ENCODE data around the gene COA7.

COA7 gene

GRCh38 chr1:52667984-52668383 is 30.2 kb downstream of the COA7 start:
- no peak for DNase-seq

GRCh38 chr1:52667290-52667689 is 30.9 kb downstream of the COA7 start:
- no peak for DNase-seq

GRCh38 chr1:52665006-52665941 is 32.9 kb downstream of the COA7 start:
- DNase-seq, result no peak

GRCh38 chr1:52663716-52664115 is 34.4 kb downstream of the COA7 start:
- no peak for DNase-seq

- DNase-seq, result no peak
Measured at GRCh38 chr1:52662645-52663313, 35.4 kb downstream of the COA7 start.

- DNase-seq, result no peak
Measured at GRCh38 chr1:52660807-52661206, 37.3 kb downstream of the COA7 start.

- no peak for DNase-seq
Measured at GRCh38 chr1:52659851-52660596, 38.1 kb downstream of the COA7 start.

- peak; percentile 71 for DNase-seq
Measured at GRCh38 chr1:52659356-52659755, 38.8 kb downstream of the COA7 start.

- peak; percentile 38 for DNase-seq
Measured at GRCh38 chr1:52658795-52659194, 39.4 kb downstream of the COA7 start.

- DNase-seq, result no peak
Measured at GRCh38 chr1:52657702-52658101, 40.4 kb downstream of the COA7 start.

GRCh38 chr1:52654063-52654462 is 44.1 kb downstream of the COA7 start:
- no peak for DNase-seq

GRCh38 chr1:52653207-52653849 is 44.8 kb downstream of the COA7 start:
- DNase-seq, result no peak

GRCh38 chr1:52651904-52652303 is 46.2 kb downstream of the COA7 start:
- no peak for DNase-seq

GRCh38 chr1:52645261-52645660 is 52.9 kb downstream of the COA7 start:
- no peak for DNase-seq

GRCh38 chr1:52641307-52641706 is 56.8 kb downstream of the COA7 start:
- DNase-seq, result no peak

- no peak for DNase-seq
Measured at GRCh38 chr1:52640697-52641096, 57.5 kb downstream of the COA7 start.

- DNase-seq, result no peak
Measured at GRCh38 chr1:52637946-52638345, 60.2 kb downstream of the COA7 start.

GRCh38 chr1:52636721-52637695 is 61.1 kb downstream of the COA7 start:
- DNase-seq, result peak; percentile 69

GRCh38 chr1:52635321-52636089 is 62.6 kb downstream of the COA7 start:
- peak; percentile 18 for DNase-seq

Data from activated CD4-positive, alpha-beta T cell treated with anti-CD3 and anti-CD28 coated beads, Interleukin-2, Interleukin-6, amounts not matched to agents 100 ng/mL and 50 ng/mL, durations not matched to agents 16 hours and 8 hours (primary cell).